GM21526 (cell line): ENCODE measurements around the gene PHTF2.
"Not testable (repeated sequence)": the region's sequence is repeated elsewhere in the genome, so short reads cannot be mapped to it uniquely, and the experiment has no call there.

Experiments
- ATAC-seq: cut with Tn5 transposase; IDR thresholded peaks from one replicate; pipeline ENCODE4 v1.9.1; 2021; ENCODE audit warnings: moderate library complexity; ENCODE audit not compliant: unreplicated experiment, low FRiP score

Gene PHTF2

GRCh38 chr7:77980087-77980713, 181.6 kb downstream of the PHTF2 start:
- no peak for ATAC-seq

- ATAC-seq, result no peak
Observed at GRCh38 chr7:77982926-77983550, 184.5 kb downstream of the PHTF2 start.

- no peak for ATAC-seq
Observed at GRCh38 chr7:77983973-77984372, 185.4 kb downstream of the PHTF2 start.

- no peak for ATAC-seq
Observed at GRCh38 chr7:77985232-77985973, 186.8 kb downstream of the PHTF2 start.

GRCh38 chr7:77985974-77986339, 187.4 kb downstream of the PHTF2 start:
- no peak for ATAC-seq

- ATAC-seq, result no peak
Observed at GRCh38 chr7:77989981-77990566, 191.5 kb downstream of the PHTF2 start.

GRCh38 chr7:77991656-77992055, 193.1 kb downstream of the PHTF2 start:
- no peak for ATAC-seq

GRCh38 chr7:77993838-77994237, 195.3 kb downstream of the PHTF2 start:
- no peak for ATAC-seq

- no peak for ATAC-seq
Observed at GRCh38 chr7:77995717-77996116, 197.1 kb downstream of the PHTF2 start.

- ATAC-seq, result not testable (repeated sequence)
Observed at GRCh38 chr7:77999168-77999567, 200.6 kb downstream of the PHTF2 start.

GRCh38 chr7:78002021-78002420, 203.4 kb downstream of the PHTF2 start:
- no peak for ATAC-seq

GRCh38 chr7:78002715-78003114, 204.1 kb downstream of the PHTF2 start:
- no peak for ATAC-seq

GRCh38 chr7:78006063-78006755, 207.6 kb downstream of the PHTF2 start:
- ATAC-seq, result no peak
